Naive thymus-derived CD4-positive, alpha-beta T cell (primary cell): ENCODE measurements around the gene GGACT. TPM values are rescaled to one million over a fixed set of nuclear protein-coding genes. Genes with fewer than 3 reads are reported as not detected.

Experiments
- ATAC-seq: fragments of 150-1000 bp; cut with Tn5 transposase; 2 replicates; pipeline ENCODE4 v1.10.0; 2021; ENCODE audit warnings: mild to moderate bottlenecking, moderate library complexity
- CTCF ChIA-PET: fragments of 350-600 bp; sonication (Branson Sonifier 250); formaldehyde crosslinking; loops from one replicate; lab custom pipeline; 2021; ENCODE audit warnings: antibody characterized with exemption; lab: Charles Lee
- POLR2A ChIA-PET: fragments of 350-600 bp; sonication (Branson Sonifier 250); formaldehyde crosslinking; loops from one replicate; lab custom pipeline; 2021; ENCODE audit warnings: antibody characterized with exemption, inconsistent platforms; lab: Charles Lee
- DNase-seq, 9 donors: peaks; one replicate each; pipeline versions ENCODE4 v3.0.0 to v3.0.0-alpha.2; 2020 to 2022; ENCODE audit warnings: mixed read lengths in 1 of 9
- H3K27ac ChIP-seq: one replicate; pipeline ENCODE4 v1.7.0; 2013; ENCODE audit warnings: mild to moderate bottlenecking, low read depth, low read length, moderate library complexity
- H3K27me3 ChIP-seq, 2 donors: one replicate each; pipeline ENCODE4 v1.7.0; 2013; ENCODE audit warnings: low read length in 2 of 2, mild to moderate bottlenecking in 2 of 2, moderate library complexity in 2 of 2; ENCODE audit not compliant: control insufficient read depth in 2 of 2, insufficient read depth in 2 of 2
- H3K36me3 ChIP-seq, 3 experiments: 1 replicate in 2 of 3; 2 replicates in 1 of 3; pipeline ENCODE4 v1.7.0; 2013; ENCODE audit warnings: low read length in 3 of 3, mild to moderate bottlenecking in 3 of 3, moderate library complexity in 1 of 3; ENCODE audit not compliant: insufficient read depth in 3 of 3, control insufficient read depth in 2 of 3
- H3K4me1 ChIP-seq, 2 donors: one replicate each; pipeline ENCODE4 v1.7.0; 2013; ENCODE audit warnings: low read length in 2 of 2, mild to moderate bottlenecking in 2 of 2, moderate library complexity in 1 of 2; ENCODE audit not compliant: control insufficient read depth in 2 of 2, insufficient read depth in 2 of 2
- H3K4me3 ChIP-seq: 2 replicates; pipeline ENCODE4 v1.7.0; 2013; ENCODE audit warnings: mild to moderate bottlenecking, low read length
- H3K9me3 ChIP-seq, 3 experiments: 1 replicate in 2 of 3; 2 replicates in 1 of 3; pipeline ENCODE4 v1.7.0; 2013; ENCODE audit warnings: low read length in 3 of 3; ENCODE audit not compliant: control insufficient read depth in 2 of 3
- H3K27ac Mint-ChIP-seq, 9 donors: one replicate each; pipeline ENCODE4 v1.8.0; 2020 to 2022; ENCODE audit warnings: mixed read lengths in 9 of 9, mild to moderate bottlenecking in 8 of 9, moderate library complexity in 5 of 9, inconsistent platforms in 2 of 9
- H3K27me3 Mint-ChIP-seq, 5 donors: one replicate each; pipeline ENCODE4 v1.8.0; 2021 to 2022; ENCODE audit warnings: mixed read lengths in 5 of 5, mild to moderate bottlenecking in 1 of 5
- H3K36me3 Mint-ChIP-seq, 5 donors: one replicate each; pipeline ENCODE4 v1.8.0; 2020 to 2022; ENCODE audit warnings: mixed read lengths in 5 of 5, mild to moderate bottlenecking in 3 of 5, inconsistent platforms in 1 of 5
- H3K4me1 Mint-ChIP-seq, 7 donors: one replicate each; pipeline ENCODE4 v1.8.0; 2020 to 2022; ENCODE audit warnings: mixed read lengths in 7 of 7, mild to moderate bottlenecking in 3 of 7, inconsistent platforms in 1 of 7
- H3K4me3 Mint-ChIP-seq, 10 donors: one replicate each; pipeline ENCODE4 v1.8.0; 2020 to 2022; ENCODE audit warnings: mild to moderate bottlenecking in 10 of 10, mixed read lengths in 10 of 10, moderate library complexity in 6 of 10, inconsistent platforms in 2 of 10
- H3K9me3 Mint-ChIP-seq, 11 donors: one replicate each; pipeline ENCODE4 v1.8.0; 2020 to 2022; ENCODE audit warnings: mixed read lengths in 11 of 11, mild to moderate bottlenecking in 4 of 11, inconsistent platforms in 1 of 11, moderate library complexity in 1 of 11
- intact Hi-C, 2 donors: fragments of 100-400 bp; cut with micrococcal nuclease; formaldehyde crosslinking; loops; one replicate each; pipeline ENCODE4 v1.15.1; 2023
- polyA plus RNA-seq, 2 donors: library from polyadenylated mRNA; unstranded; fragments of 300-500 nt; fragmentation: Illumina TruSeq; gene quantifications; one replicate each; pipeline ENCODE4 v1.2.3, GENCODE V29; 2021
- total RNA-seq, 6 experiments: library from RNA in 5 of 6; stranded (reverse) in 5 of 6; gene quantifications; 1 replicate in 5 of 6; 2 replicates in 1 of 6; pipeline ENCODE4 v1.2.3 and lab custom pipeline; 2021 to 2026

GGACT gene
- total and polyA plus RNA-seq, 7 experiments from 2014 or later: 4.9 to 10.4 (median 7.4) TPM

- no peak overlapping the region for H3K4me3 ChIP-seq
- H3K4me1 ChIP-seq: peaks cover 0 to 33% of the 10 kb centered on the region in 2 donors
- ATAC-seq (no peak), DNase-seq (no peak)
- Mint-ChIP-seq H3K27me3 (peaks cover 0 to 3% (median 0%) of the 10 kb centered on the region in 5 donors), H3K36me3 (peaks cover 0 to 16% (median 3%) of the 10 kb centered on the region in 5 donors), H3K4me1 (peaks cover 0 to 59% (median 36%) of the 10 kb centered on the region in 7 donors), H3K27ac (peak overlapping the region in 5 of 9 donors; percentile 13 to 83 (median 65)), H3K9me3 (peaks cover 0 to 1% (median 0%) of the 10 kb centered on the region in 11 donors), H3K4me3 (peak overlapping the region in 7 of 10 donors; percentile 16 to 72 (median 54))
- ChIA-PET POLR2A (no interaction called here), CTCF (interaction anchor here (0.7 kb wide), 1 partner anchor 22 kb away, joined by 3 read pairs; no protein-coding TSS in a partner anchor)
- no peaks in the 10 kb centered on the region for H3K36me3 ChIP-seq
- no peak overlapping the region for H3K27ac ChIP-seq
- no peaks in the 10 kb centered on the region for H3K27me3 ChIP-seq
- no peaks in the 10 kb centered on the region for H3K9me3 ChIP-seq
- intact Hi-C loops: no loop called here
Observed at GRCh38 chr13:100537486-100537885, 51.1 kb downstream of the GGACT start.

- Histone ChIP-seq H3K27ac (no peak overlapping the region), H3K4me3 (no peak overlapping the region), H3K4me1 (peaks cover 0 to 29% of the 10 kb centered on the region in 2 donors), H3K36me3 (no peaks in the 10 kb centered on the region), H3K27me3 (no peaks in the 10 kb centered on the region), H3K9me3 (no peaks in the 10 kb centered on the region)
- Mint-ChIP-seq H3K4me1 (peaks cover 0 to 51% (median 32%) of the 10 kb centered on the region in 7 donors), H3K4me3 (peak overlapping the region in 4 of 10 donors; percentile 30 to 60 (median 46)), H3K9me3 (peaks cover 0 to 1% (median 0%) of the 10 kb centered on the region in 11 donors), H3K27ac (peak overlapping the region in 4 of 9 donors; percentile 13 to 90 (median 64)), H3K36me3 (peaks cover under 1 to 17% (median 3%) of the 10 kb centered on the region in 5 donors), H3K27me3 (peaks cover 0 to under 1% (median 0%) of the 10 kb centered on the region in 5 donors)
- ChIA-PET CTCF (interaction anchor here (0.7 kb wide), 1 partner anchor 21 kb away, joined by 3 read pairs; no protein-coding TSS in a partner anchor), POLR2A (no interaction called here)
- ATAC-seq: no peak
- intact Hi-C loops: no loop called here
- no peak for DNase-seq
Observed at GRCh38 chr13:100536643-100537180, 51.9 kb downstream of the GGACT start.

- H3K27me3 ChIP-seq: no peaks in the 10 kb centered on the region
- ChIA-PET POLR2A (no interaction called here), CTCF (no interaction called here)
- Mint-ChIP-seq H3K4me1 (peaks cover 0 to 42% (median 25%) of the 10 kb centered on the region in 7 donors), H3K27ac (no peak overlapping the region), H3K9me3 (peaks cover 0 to 3% (median 0%) of the 10 kb centered on the region in 11 donors), H3K27me3 (no peaks in the 10 kb centered on the region), H3K4me3 (no peak overlapping the region), H3K36me3 (peaks cover 1 to 24% (median 4%) of the 10 kb centered on the region in 5 donors)
- H3K4me1 ChIP-seq: peaks cover 0 to 29% of the 10 kb centered on the region in 2 donors
- DNase-seq: no peak
- H3K4me3 ChIP-seq: no peak overlapping the region
- intact Hi-C loops: no loop called here
- H3K9me3 ChIP-seq: no peaks in the 10 kb centered on the region
- ATAC-seq: no peak
- H3K27ac ChIP-seq: no peak overlapping the region
- no peaks in the 10 kb centered on the region for H3K36me3 ChIP-seq
Observed at GRCh38 chr13:100535426-100536135, 53.0 kb downstream of the GGACT start.

GRCh38 chr13:100534911-100535310 lies 53.7 kb downstream of the GGACT start:
- Mint-ChIP-seq H3K4me3 (no peak overlapping the region), H3K9me3 (peaks cover 0 to 3% (median 0%) of the 10 kb centered on the region in 11 donors), H3K27ac (no peak overlapping the region), H3K36me3 (peaks cover 0 to 28% (median 4%) of the 10 kb centered on the region in 5 donors), H3K27me3 (no peaks in the 10 kb centered on the region), H3K4me1 (peaks cover 0 to 35% (median 25%) of the 10 kb centered on the region in 7 donors)
- ChIA-PET POLR2A (no interaction called here), CTCF (interaction anchor here (0.6 kb wide), 1 partner anchor 10 kb away, joined by 3 read pairs; no protein-coding TSS in a partner anchor)
- H3K27ac ChIP-seq: no peak overlapping the region
- intact Hi-C loops: no loop called here
- H3K27me3 ChIP-seq: no peaks in the 10 kb centered on the region
- H3K36me3 ChIP-seq: no peaks in the 10 kb centered on the region
- H3K9me3 ChIP-seq: no peaks in the 10 kb centered on the region
- ATAC-seq (no peak), DNase-seq (no peak)
- H3K4me1 ChIP-seq: peaks cover 0 to 29% of the 10 kb centered on the region in 2 donors
- H3K4me3 ChIP-seq: no peak overlapping the region

GRCh38 chr13:100534147-100534843 lies 54.3 kb downstream of the GGACT start:
- H3K27ac ChIP-seq: no peak overlapping the region
- H3K4me1 ChIP-seq: peaks cover 0 to 27% of the 10 kb centered on the region in 2 donors
- H3K27me3 Mint-ChIP-seq: no peaks in the 10 kb centered on the region
- intact Hi-C loops: no loop called here
- ChIA-PET CTCF (interaction anchor here (0.6 kb wide), 1 partner anchor 10 kb away, joined by 3 read pairs; no protein-coding TSS in a partner anchor), POLR2A (no interaction called here)
- no peak overlapping the region for H3K4me3 Mint-ChIP-seq
- DNase-seq: no peak
- peaks cover 0 to 31% (median 22%) of the 10 kb centered on the region in 7 donors for H3K4me1 Mint-ChIP-seq
- H3K27me3 ChIP-seq: no peaks in the 10 kb centered on the region
- H3K9me3 ChIP-seq: no peaks in the 10 kb centered on the region
- no peaks in the 10 kb centered on the region for H3K36me3 ChIP-seq
- no peak overlapping the region for H3K4me3 ChIP-seq
- H3K27ac Mint-ChIP-seq: peak overlapping the region in 1 of 9 donors; percentile 65
- no peak for ATAC-seq
- peaks cover 0 to 34% (median 4%) of the 10 kb centered on the region in 5 donors for H3K36me3 Mint-ChIP-seq
- peaks cover 0 to 3% (median 0%) of the 10 kb centered on the region in 11 donors for H3K9me3 Mint-ChIP-seq

- Mint-ChIP-seq H3K9me3 (peaks cover 0 to 3% (median 0%) of the 10 kb centered on the region in 11 donors), H3K36me3 (peaks cover 0 to 41% (median 4%) of the 10 kb centered on the region in 5 donors), H3K27ac (no peak overlapping the region), H3K4me3 (no peak overlapping the region), H3K4me1 (peaks cover 1 to 24% (median 16%) of the 10 kb centered on the region in 7 donors), H3K27me3 (no peaks in the 10 kb centered on the region)
- peaks cover 0 to 20% of the 10 kb centered on the region in 2 donors for H3K4me1 ChIP-seq
- ChIA-PET POLR2A (no interaction called here), CTCF (no interaction called here)
- H3K4me3 ChIP-seq: no peak overlapping the region
- intact Hi-C loops: no loop called here
- no peaks in the 10 kb centered on the region for H3K9me3 ChIP-seq
- no peak for DNase-seq
- ATAC-seq: no peak
- no peaks in the 10 kb centered on the region for H3K27me3 ChIP-seq
- no peaks in the 10 kb centered on the region for H3K36me3 ChIP-seq
- H3K27ac ChIP-seq: no peak overlapping the region
Observed at GRCh38 chr13:100533588-100534041, 55.0 kb downstream of the GGACT start.
